ENCODE measurements around the gene RPL13. TPM values are rescaled to one million over a fixed set of nuclear protein-coding genes. Genes with fewer than 3 reads are reported as not detected.

RPL13 gene
- total and polyA plus RNA-seq, 2 of the 13 experiments (the other 11 are each of a cell fraction or from before 2014, with no cell fraction given): 2,988 to 4,411 TPM

GRCh38 chr16:89561142-89561883 is 831 bp downstream of the RPL13 start (continued):
- TF ChIP-seq BRF2 (CRISPR knock-in tag; IDR thresholded peaks at IDR 0.05) (no peak), GTF2F1 (IDR thresholded peaks at IDR 0.05; ENCODE audit: low read length) (no peak), SP5 (CRISPR knock-in tag; IDR thresholded peaks at IDR 0.05; ENCODE audit: borderline replicate concordance, low read depth) (no peak), TFE3 (CRISPR knock-in tag; IDR thresholded peaks at IDR 0.05) (no peak), MAFF (IDR thresholded peaks at IDR 0.05; ENCODE audit: low read depth, low read length) (no peak), ZFP90 (CRISPR knock-in tag; IDR thresholded peaks at IDR 0.05; ENCODE audit: borderline replicate concordance) (0 out of 2 replicates have a peak, but pooled peaks have one; percentile 4), SMARCC2 (IDR thresholded peaks at IDR 0.05) (no peak), TOPORS (CRISPR knock-in tag; IDR thresholded peaks at IDR 0.05) (peak; percentile 26; the same call in 1 of the 2 replicates), THAP8 (CRISPR knock-in tag; IDR thresholded peaks at IDR 0.05; ENCODE audit: borderline replicate concordance) (0 out of 2 replicates have a peak, but pooled peaks have one; percentile 29), ZNF577 (CRISPR knock-in tag; IDR thresholded peaks at IDR 0.05; ENCODE audit: borderline replicate concordance, low read depth) (0 out of 2 replicates have a peak, but pooled peaks have one; percentile 56), TSC22D2 (CRISPR knock-in tag; IDR thresholded peaks at IDR 0.05; ENCODE audit: borderline replicate concordance) (no peak), ZNF326 (CRISPR knock-in tag; IDR thresholded peaks at IDR 0.05; ENCODE audit: borderline replicate concordance) (no peak), ZNF691 (CRISPR knock-in tag; IDR thresholded peaks at IDR 0.05; ENCODE audit: borderline replicate concordance, low read depth) (no peak), TARDBP (CRISPR knock-in tag; IDR thresholded peaks at IDR 0.05) (0 out of 2 replicates have a peak, but pooled peaks have one; percentile 22), IKZF1 (IDR thresholded peaks at IDR 0.05) (no peak), MED1 (CRISPR knock-in tag; IDR thresholded peaks at IDR 0.05) (no peak), ZFP36 (IDR thresholded peaks at IDR 0.05; ENCODE audit: borderline replicate concordance, low read depth, low read length, partially characterized antibody) (no peak), ZNF382 (CRISPR knock-in tag; IDR thresholded peaks at IDR 0.05; ENCODE audit: borderline replicate concordance) (no peak), ZNF749 (CRISPR knock-in tag; IDR thresholded peaks at IDR 0.05; ENCODE audit: borderline replicate concordance) (no peak), ZSCAN31 (CRISPR knock-in tag; IDR thresholded peaks at IDR 0.05; ENCODE audit: low read depth) (no peak), ZUFSP (CRISPR knock-in tag; IDR thresholded peaks at IDR 0.05; ENCODE audit: borderline replicate concordance) (no peak), TCF7 (IDR thresholded peaks at IDR 0.05; ENCODE audit: low read depth) (no peak), ZNF383 (CRISPR knock-in tag; IDR thresholded peaks at IDR 0.05; ENCODE audit: borderline replicate concordance) (no peak)
